K562 (cell line): ENCODE measurements around the gene FOSL1. TPM values are rescaled to one million over a fixed set of nuclear protein-coding genes. Genes with fewer than 3 reads are reported as not detected.

Experiments used
- ATF1 ChIP-seq, 2 experiments: fragments of 450-650 bp in 1 of 2; IDR thresholded peaks; 2 replicates each; pipeline ENCODE4 v1.6.1; 2016; ENCODE audit warnings: missing compliant biosample characterization in 1 of 2, missing genetic modification characterization in 1 of 2
- BCLAF1 ChIP-seq, 2 experiments: fragments of 450-650 bp in 1 of 2; IDR thresholded peaks; 2 replicates each; pipeline ENCODE4 v1.6.1; 2011 to 2017; ENCODE audit warnings: low read depth in 2 of 2, antibody characterized with exemption in 1 of 2, borderline replicate concordance in 1 of 2, low read length in 1 of 2, mild to moderate bottlenecking in 1 of 2, mixed read lengths in 1 of 2; ENCODE audit not compliant: control insufficient read depth in 1 of 2
- ESRRA ChIP-seq: fragments of 450-650 bp; IDR thresholded peaks from 2 replicates; pipeline ENCODE4 v1.6.1; 2014; ENCODE audit warnings: low read depth, mild to moderate bottlenecking, moderate library complexity, borderline replicate concordance
- GABPB1 ChIP-seq: sonication (generic); formaldehyde crosslinking; IDR thresholded peaks from 2 replicates; pipeline ENCODE4 v1.8.0; 2022; ENCODE audit warnings: mild to moderate bottlenecking, missing genetic modification reagents
- HDAC6 ChIP-seq: IDR thresholded peaks from 2 replicates; pipeline ENCODE4 v1.6.1; 2012; ENCODE audit warnings: low read depth, mild to moderate bottlenecking, control low read depth, inconsistent platforms, low read length, moderate library complexity
- IFI16 ChIP-seq: fragments of 250-450 bp; sonication (Bioruptor Pico); IDR thresholded peaks from 2 replicates; pipeline ENCODE4 v2.1.2; 2022; ENCODE audit warnings: mild to moderate bottlenecking, inconsistent platforms
- MCM2 ChIP-seq: fragments of 450-650 bp; IDR thresholded peaks from 2 replicates; pipeline ENCODE4 v1.6.1; 2017; ENCODE audit warnings: low read depth, mild to moderate bottlenecking
- MCM7 ChIP-seq, 2 experiments: fragments of 450-650 bp; IDR thresholded peaks; 2 replicates each; pipeline ENCODE4 v1.6.1; 2016 to 2018
- MECOM ChIP-seq: fragments of 250-450 bp; sonication (Bioruptor Pico); IDR thresholded peaks from 2 replicates; pipeline ENCODE4 v1.8.0; 2022; ENCODE audit warnings: inconsistent platforms
- MED1 ChIP-seq: sonication (generic); formaldehyde crosslinking; IDR thresholded peaks from 2 replicates; pipeline ENCODE4 v1.8.1; 2023; ENCODE audit warnings: missing genetic modification reagents, borderline replicate concordance
- POLR2H ChIP-seq: IDR thresholded peaks from 2 replicates; pipeline ENCODE4 v1.6.1; 2016; ENCODE audit warnings: missing genetic modification characterization, low read depth, mild to moderate bottlenecking, control low read depth, missing compliant biosample characterization, moderate library complexity
- PTBP1 ChIP-seq: fragments of 200-400 bp; formaldehyde crosslinking; IDR thresholded peaks from 2 replicates; pipeline ENCODE4 v1.6.1; 2017; ENCODE audit warnings: low read depth, low read length
- TOE1 ChIP-seq, 2 experiments: fragments of 450-650 bp in 1 of 2; sonication (generic) in 1 of 2; formaldehyde crosslinking in 1 of 2; IDR thresholded peaks; 2 replicates each; pipeline versions ENCODE4 v1.7.1 to v1.8.0; 2016 to 2022; ENCODE audit warnings: borderline replicate concordance in 2 of 2, mild to moderate bottlenecking in 2 of 2, antibody characterized with exemption in 1 of 2, inconsistent platforms in 1 of 2, low read depth in 1 of 2, missing genetic modification reagents in 1 of 2, moderate library complexity in 1 of 2
- ZFP30 ChIP-seq: fragments of 250-450 bp; sonication (Bioruptor Pico); IDR thresholded peaks from 2 replicates; pipeline ENCODE4 v1.8.0; 2022; ENCODE audit warnings: moderate library complexity, mild to moderate bottlenecking, inconsistent platforms, borderline replicate concordance
- polyA plus RNA-seq, 8 experiments: library from polyadenylated mRNA; depleted of rRNA in 4 of 8; stranded (reverse) in 5 of 8; unstranded in 3 of 8; fragments of >200 nt; fragmentation: Nextera tagmentation in 2 of 8; fragmentation: Illumina TruSeq in 1 of 8; extraction: Ambion mirVana in 2 of 8; extraction: Trizol in 1 of 8; gene quantifications; 2 replicates each; pipeline versions ENCODE4 v1.2.1 to v1.2.3, GENCODE V29; 2011 to 2014; ENCODE audit warnings: inconsistent platforms in 1 of 8, missing spikeins in 1 of 8
- total RNA-seq, 7 experiments: library from RNA; depleted of rRNA in 6 of 7; stranded (reverse); fragments of >200 nt in 6 of 7; fragmentation: Illumina TruSeq in 2 of 7; extraction: Trizol in 2 of 7; gene quantifications; 2 replicates each; pipeline versions ENCODE4 v1.2.1 to v1.2.3, GENCODE V29; 2011 to 2021; ENCODE audit warnings: low replicate concordance in 1 of 7
- TF ChIP-seq, protein P1 (sequence below), 2 experiments: fragments of 450-650 bp in 1 of 2; sonication (generic) in 1 of 2; formaldehyde crosslinking; conservative IDR thresholded peaks; 2 replicates each; pipeline versions ENCODE4 v1.4.0 to v1.8.1; 2020 to 2022; ENCODE audit warnings: mild to moderate bottlenecking in 1 of 2, missing genetic modification reagents in 1 of 2
- TF ChIP-seq, protein P2 (sequence below): fragments of 250-450 bp; sonication (Bioruptor Pico); IDR thresholded peaks from 2 replicates; pipeline ENCODE4 v1.5.1; 2021; ENCODE audit warnings: mild to moderate bottlenecking

The FOSL1 gene
- total and polyA plus RNA-seq, 9 of the 15 experiments (the other 6 are each of a cell fraction or from before 2014, with no cell fraction given), result 3.5 to 39.6 (median 10.0) TPM

- TF ChIP-seq ESRRA, result no peak
- no peak for TF ChIP-seq POLR2H
- no peak for TF ChIP-seq HDAC6
- TF ChIP-seq GABPB1 (CRISPR knock-in tag), result 0 out of 2 replicates have a peak, but pooled peaks have one; percentile 32
- no peak for TF ChIP-seq MECOM (CRISPR knock-in tag)
- no peak for TF ChIP-seq BCLAF1 (IDR thresholded peaks at IDR 0.05; ENCODE audit: borderline replicate concordance in 1 of 2, control insufficient read depth in 1 of 2, low read depth in 2 of 2, low read length in 1 of 2)
- TF ChIP-seq, protein P1, sequence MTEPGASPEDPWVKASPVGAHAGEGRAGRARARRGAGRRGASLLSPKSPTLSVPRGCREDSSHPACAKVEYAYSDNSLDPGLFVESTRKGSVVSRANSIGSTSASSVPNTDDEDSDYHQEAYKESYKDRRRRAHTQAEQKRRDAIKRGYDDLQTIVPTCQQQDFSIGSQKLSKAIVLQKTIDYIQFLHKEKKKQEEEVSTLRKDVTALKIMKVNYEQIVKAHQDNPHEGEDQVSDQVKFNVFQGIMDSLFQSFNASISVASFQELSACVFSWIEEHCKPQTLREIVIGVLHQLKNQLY (CRISPR knock-in tag; conservative IDR thresholded peaks at IDR 0.05), result no peak
- no peak for TF ChIP-seq IFI16 (CRISPR knock-in tag)
- no peak for TF ChIP-seq PTBP1
- no peak for TF ChIP-seq MCM7 (IDR thresholded peaks at IDR 0.05)
- TF ChIP-seq TOE1 (IDR thresholded peaks at IDR 0.05; ENCODE audit: borderline replicate concordance), result no peak
- TF ChIP-seq TOE1 (CRISPR knock-in tag; IDR thresholded peaks at IDR 0.05; ENCODE audit: borderline replicate concordance, low read depth), result no peak
- TF ChIP-seq MED1, result no peak
- TF ChIP-seq, protein P2, sequence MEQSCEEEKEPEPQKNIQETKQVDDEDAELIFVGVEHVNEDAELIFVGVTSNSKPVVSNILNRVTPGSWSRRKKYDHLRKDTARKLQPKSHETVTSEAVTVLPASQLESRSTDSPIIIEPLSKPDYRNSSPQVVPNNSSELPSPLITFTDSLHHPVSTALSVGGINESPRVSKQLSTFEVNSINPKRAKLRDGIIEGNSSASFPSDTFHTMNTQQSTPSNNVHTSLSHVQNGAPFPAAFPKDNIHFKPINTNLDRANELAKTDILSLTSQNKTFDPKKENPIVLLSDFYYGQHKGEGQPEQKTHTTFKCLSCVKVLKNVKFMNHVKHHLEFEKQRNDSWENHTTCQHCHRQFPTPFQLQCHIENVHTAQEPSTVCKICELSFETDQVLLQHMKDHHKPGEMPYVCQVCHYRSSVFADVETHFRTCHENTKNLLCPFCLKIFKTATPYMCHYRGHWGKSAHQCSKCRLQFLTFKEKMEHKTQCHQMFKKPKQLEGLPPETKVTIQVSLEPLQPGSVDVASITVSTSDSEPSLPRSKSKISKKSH, result no peak
- no peak for TF ChIP-seq ZFP30 (CRISPR knock-in tag)
- no peak for TF ChIP-seq MCM2
- TF ChIP-seq ATF1 (CRISPR knock-in tag; IDR thresholded peaks at IDR 0.05), result no peak
- TF ChIP-seq ATF1 (tag; IDR thresholded peaks at IDR 0.05), result no peak
These were observed 47.5 kb downstream of the FOSL1 start (continued) for GRCh38 chr11:65852508-65853245.
